G401.6 (cell line): Measurements from ENCODE around the gene FASTKD3.
A peak's percentile ranks its signal among the peaks of the same experiment; 100 is the strongest.

ENCODE experiments used
- FAIRE-seq: peaks from 2 replicates; lab custom pipeline; 2012; peaks lifted over from hg19 to GRCh38; lab: Jason Lieb, UNC

The FASTKD3 gene

DNA sequence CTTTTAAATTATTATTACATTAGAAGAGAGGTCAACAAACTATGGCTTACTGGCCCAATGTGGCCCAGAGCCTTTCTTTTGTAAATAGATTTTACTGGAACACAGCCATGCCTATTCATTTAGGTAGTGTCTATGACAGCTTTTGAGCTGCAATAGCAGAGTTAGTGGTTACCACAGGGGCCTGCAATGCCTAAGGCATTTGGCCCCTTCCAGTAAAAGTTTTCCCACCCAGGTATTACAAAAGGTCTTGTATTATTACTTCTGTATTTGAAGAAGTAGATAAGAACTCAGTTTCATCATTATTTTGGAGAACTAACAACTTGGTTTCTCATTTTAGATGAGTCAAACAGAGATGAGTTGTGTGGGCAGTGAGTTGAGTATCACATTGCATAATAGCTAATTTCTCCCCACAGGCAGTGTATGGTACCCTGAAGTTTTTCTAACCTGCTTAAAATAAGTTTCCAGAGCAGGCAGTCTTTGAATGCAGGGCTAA is 9.6 kb upstream of the FASTKD3 start:
- no peak for FAIRE-seq

DNA sequence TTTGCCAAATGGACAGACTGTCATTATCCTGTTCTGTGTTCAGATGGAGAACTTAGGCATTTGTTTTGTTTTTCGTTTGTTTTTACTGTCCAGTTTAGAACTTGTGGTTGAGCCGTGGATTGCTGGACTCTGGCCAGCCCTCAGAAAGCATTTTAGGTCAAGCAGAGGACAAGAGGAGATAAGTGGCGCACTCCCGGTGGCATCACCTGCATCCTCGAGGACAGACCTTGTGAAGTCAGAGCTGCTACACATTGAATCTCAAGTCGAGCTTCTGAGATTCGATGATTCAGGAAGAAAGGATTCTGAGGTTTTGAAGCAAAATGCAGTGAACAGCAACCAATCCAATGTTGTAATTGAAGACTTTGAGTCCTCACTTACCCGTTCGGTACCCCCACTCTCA is 9.0 kb upstream of the FASTKD3 start:
- FAIRE-seq: no peak

DNA sequence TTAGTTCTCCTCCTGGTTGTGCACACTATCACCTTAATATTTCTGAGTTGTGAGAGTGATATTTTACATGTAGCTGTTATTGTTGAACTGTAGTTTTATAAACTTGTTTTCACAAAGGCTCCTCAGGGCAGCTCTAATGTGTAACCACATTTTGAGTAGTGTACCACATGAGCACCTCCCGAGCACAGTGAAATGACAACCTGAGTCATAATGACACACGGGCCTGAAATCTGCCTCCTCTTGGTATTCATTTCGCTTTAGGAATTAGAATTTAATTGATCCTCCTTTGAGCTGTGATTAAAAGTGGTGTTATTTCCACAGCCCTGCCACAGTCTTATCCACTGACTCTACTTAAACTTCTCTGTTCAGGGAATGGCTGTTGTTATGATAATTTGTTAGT is 8.0 kb upstream of the FASTKD3 start:
- no peak for FAIRE-seq

DNA sequence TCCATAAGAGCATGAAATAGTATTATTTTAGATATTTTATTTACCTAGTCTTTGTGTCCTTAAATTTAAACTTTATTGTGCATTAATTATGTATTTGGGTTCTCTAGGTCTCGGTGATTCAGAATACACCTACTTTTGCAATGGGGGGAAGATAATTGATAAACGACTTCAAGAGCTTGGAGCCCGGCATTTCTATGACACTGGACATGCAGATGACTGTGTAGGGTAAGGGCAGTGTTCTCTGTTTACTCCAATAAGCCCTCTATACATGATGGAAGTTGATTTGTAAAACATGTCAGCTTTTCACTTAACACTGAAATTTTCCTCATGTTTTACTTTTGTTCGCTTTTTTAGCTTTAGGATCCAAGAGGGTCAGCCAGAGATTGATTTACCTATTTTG is 6.3 kb upstream of the FASTKD3 start:
- no peak for FAIRE-seq

DNA sequence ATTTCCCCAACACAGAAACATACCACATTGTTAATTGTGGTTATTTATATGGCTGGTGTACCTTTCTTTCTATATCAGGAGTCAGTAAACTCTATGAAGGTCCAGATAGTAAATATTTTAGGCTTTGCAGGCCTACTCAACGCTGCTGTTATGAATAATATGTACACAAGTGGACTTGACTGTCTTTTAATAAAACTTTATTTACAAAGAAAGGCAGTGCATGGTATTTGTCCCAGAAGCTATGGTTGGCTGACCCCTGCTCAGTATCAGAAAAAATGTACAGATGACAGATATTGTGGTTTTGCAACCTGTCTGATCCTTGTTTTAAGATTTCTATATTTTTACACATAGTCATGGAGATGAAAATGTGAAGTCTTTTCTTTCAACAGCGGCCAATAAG is 5.8 kb upstream of the FASTKD3 start:
- FAIRE-seq: no peak

DNA sequence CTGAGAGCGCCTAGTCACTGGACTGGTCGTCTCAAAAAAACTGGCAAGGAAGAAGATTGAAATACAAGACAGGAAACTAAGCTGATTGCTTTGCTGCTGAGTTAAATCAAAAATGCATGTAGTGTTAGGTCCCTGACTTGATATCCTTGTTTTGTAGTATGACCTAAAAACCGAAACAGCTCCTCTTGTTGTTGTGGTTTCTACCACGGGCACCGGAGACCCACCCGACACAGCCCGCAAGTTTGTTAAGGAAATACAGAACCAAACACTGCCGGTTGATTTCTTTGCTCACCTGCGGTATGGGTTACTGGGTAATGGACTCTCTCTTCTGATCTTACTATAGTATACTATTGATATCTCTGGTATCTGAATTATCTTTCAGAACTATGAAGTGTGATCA is 4.4 kb upstream of the FASTKD3 start:
- FAIRE-seq: no peak

DNA sequence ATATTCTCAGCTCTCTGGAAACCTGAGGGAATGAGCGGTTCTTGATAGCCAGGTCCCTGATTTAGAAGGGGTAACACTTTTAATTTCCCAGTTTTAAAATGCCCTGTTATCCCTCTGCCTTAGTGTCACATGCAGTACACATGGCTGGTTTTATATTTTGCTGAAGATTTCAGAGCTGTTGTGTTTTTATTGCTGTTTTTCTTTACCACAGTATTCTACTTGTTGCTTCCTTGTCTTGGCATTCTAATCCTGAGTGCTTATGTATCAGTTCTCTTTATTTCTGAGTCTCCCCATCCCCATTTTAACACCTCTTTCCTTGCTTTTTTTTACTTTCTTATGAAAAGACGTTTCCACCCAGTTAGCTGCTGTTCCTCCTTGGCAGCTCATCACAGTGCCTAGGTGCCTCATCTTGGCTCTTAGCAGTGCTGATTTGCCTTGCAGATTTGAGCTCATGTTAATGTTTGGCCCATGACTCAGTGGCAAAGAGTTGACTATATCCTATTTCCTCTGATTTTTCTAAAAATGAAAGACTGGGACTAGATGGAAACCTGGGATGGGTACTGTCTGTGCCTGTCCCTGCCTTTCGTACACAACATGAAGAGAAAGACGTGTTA is 3.8 kb upstream of the FASTKD3 start:
- no peak for FAIRE-seq

DNA sequence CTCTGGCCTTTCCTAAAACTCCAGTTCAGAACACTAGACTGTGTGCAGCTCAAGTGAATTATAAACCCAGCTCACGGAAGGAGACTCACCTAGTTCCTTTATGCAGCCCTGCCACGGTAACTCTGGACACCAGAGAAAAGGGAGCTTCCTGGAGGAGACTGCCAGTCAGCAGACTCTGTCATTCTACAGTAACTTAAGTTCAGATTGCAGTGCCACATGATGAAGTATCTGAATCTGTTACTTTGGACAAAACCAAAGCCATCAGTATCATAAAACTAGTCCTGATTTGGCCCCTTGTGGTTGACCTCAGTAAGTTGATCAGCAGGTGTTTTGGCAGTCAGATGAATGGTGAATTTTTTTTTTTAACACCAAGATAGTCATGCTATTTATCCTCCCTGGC is 2.8 kb upstream of the FASTKD3 start:
- no peak for FAIRE-seq

DNA sequence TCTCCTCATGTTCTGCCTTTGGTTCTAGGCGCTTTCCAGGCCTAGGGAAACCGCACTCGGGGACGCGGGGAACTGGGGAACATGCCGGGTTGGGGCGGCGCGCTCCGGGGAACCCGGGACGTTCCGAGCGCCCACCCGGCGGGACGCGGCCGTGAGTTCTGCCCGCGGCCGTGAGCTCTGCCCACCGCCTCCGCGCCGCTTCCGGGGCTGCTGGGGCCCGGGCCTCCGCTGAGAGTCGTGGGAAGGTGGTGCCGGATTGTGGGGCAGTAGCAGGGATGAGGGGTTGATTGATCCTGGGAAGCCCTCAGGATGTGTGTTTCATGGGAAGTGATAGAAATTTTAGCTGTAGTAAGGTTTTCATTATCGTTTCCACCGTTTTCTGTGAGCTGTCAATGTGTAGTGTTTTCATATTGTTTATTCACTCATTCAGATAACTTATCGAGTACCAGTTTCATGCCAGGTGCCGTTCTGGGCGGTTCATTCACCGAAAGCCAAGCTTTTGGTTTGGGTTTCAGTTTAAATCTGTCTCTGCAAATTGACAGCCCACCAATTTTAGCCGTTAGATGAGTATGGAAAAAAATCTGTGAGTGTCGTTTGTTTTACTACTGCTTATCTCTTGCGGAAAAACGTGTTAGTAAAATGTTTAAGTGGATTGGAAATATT is 774 bp upstream of the FASTKD3 start:
- no peak for FAIRE-seq

DNA sequence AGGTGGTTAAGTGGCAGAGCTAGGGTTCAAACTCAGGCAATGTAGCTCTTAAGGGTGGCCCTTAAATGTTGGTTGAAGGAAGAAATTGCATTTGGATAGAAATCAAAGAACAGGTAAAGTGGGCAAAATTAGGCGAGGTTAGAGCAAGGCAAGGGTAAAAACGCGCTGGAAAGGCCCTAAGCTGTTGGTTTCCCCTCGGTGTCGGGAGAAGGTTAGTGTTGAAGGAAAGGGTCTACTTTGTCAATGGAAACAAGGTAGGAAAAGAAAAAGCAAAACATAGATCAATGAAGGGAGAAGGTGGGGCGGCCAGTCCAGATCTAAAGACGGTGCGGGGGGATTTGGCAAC is 431 bp downstream of the FASTKD3 start:
- FAIRE-seq: no peak

DNA sequence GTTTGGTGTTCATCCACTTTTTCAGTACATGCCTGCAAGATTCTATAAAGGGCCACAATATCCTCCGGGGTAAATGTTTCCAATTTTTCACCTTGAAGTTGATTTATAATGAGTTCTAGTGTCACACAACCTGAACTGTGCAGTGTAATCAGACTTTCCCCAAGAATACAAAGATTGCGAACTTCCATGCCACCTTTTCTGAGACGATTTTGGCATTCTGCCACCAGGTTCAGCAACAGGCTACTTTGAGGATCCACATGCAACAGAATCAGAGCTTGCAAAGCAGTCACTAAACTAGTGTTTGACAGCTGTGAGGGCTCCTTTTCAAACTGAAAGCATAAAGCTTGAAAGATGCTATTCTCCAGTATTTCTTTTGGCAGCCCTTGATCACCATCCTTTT is 1.6 kb downstream of the FASTKD3 start:
- no peak for FAIRE-seq

DNA sequence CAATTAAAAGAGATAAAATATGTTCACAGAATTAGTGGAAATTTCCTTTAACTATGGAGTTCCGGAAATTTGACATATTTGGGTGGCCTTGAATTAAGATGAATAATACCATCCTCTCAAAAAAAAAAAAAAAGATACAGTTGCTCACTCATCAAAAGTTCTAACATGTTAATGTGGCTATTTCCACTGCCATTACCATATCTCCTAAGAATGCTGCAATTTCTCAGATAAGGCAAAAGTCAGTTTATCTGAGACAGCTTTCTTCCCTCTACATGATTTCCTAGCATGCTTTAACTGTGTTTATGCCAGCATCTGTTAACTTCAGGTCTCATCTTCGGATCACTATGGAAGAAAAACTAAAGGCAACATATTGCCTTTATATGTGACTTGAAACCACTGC is 2.6 kb downstream of the FASTKD3 start:
- no peak for FAIRE-seq

DNA sequence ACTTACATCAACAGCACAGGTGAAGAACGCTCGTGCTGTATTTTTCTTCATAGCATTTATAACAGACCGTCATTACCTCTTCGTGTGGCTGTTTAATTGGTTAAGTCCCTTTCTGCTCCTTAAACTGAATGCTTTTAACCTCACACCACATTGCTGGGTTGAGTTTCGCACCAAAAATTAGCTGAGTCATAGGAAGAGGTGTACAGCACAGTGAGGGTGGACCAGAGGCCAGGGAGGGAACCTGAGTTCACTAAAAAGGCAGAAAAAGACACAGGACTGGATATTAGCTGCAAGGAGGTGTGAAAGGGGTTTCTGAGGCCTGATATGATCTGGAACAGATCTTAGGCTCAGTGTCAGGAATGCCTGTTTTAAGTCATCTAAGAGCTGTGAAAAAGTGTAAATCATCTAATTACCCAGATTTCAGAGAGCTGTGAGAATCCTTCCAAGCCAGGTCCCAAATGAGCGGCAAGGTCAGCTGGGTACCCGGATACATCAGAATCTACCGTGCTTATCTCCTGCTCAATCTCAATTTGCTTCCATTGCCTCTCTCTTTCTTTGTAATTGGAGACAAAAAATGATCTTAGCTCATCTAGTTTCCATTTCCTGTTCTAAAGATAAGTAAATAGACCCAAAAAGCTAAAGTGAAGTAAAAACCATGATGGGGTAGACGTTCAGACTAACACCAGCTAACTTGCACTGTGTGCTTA is 10.8 kb downstream of the FASTKD3 start:
- FAIRE-seq: no peak

DNA sequence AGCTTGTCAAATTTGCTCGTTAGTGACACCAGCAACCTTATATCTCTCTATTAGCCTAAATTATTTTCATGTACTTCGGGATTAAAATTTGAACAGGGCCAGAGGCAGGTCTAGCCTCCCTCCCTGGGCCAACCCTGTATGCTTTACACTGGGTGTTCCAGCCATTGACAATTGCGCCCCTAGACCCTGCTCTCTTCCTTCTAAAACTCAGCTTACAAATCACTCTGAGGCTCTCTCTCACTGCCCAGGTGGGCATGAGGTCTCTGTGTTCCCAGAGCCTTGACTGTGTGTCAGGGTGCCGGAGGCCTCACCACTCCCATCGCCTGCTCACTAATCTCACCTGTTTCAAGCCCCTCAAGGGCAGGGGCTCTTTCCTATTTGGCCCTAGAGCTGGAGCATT is 11.5 kb downstream of the FASTKD3 start:
- FAIRE-seq: no peak

DNA sequence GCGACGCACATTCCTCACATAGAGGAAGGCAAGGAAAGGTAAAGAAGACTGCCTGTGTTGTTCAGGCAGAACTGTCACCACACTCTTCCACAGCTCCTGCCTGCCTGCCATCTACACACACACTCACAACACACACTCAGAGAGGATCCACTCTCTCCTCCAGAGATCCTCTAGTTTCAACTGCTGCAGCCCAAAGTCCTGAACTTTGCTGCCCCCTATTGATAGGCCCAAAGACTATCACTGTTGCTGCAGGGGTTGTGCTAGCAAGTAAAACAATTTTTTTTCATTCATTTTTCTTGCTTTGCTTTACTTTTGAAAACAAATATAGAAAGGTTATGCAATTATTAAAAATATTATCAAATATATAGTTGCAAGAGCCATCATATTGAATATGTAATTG is 12.0 kb downstream of the FASTKD3 start:
- FAIRE-seq: peak; percentile 47

DNA sequence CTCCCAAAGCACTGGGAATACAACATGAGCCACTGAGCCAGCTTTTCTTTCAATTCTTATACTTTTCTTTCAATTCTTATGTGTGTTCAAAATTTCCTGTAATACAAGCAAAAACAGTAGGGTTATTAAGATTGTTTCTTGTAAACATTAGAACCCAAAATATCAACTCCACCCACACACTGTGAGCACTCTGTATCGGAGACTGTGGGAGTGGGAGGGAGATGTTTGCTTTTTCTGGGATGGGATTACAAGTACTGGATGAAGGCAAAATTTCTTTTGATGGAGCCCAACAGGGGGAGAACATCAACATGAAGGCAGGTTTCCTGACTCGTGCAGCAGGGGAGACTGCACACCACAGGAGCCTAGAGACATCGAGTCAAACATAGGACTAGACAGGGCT is 13.2 kb downstream of the FASTKD3 start:
- no peak for FAIRE-seq

DNA sequence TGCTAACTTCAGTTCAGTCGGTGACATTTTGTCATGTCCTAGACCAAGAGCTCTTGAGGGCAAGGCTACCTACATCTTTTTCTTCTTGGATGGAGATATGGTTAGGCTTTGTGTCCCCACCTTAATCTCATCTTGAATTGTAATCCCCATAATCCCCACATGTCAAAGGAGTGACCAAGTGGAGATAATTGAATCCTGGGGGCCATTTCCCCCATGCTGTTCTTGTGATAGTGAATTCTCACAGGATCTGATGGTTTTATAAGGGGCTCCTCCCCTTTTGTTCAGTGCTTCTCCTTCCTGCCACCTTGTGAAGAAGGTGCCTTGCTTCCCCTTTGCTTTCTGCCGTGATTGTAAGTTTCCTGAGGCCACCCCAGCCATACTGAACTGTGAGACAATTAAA is 15.8 kb downstream of the FASTKD3 start:
- no peak for FAIRE-seq

DNA sequence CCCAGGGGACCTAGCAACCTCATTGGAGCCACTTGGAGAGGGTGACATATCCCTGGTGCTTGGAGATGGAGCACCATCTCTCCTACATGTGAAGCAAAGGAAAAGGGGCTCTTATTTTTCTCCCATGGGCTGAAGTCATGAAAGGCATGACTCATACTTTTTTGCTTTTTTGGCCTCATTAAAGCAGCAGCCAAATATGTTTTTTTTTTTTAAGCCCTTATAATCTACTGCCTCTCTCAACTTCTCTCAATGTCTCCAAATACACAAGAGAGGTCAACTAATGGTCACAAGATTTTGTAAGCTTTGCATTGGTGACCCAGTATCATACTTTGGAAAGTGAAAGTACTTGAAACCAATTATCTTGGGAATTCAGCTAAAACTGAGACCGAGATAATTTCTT is 16.3 kb downstream of the FASTKD3 start:
- no peak for FAIRE-seq

DNA sequence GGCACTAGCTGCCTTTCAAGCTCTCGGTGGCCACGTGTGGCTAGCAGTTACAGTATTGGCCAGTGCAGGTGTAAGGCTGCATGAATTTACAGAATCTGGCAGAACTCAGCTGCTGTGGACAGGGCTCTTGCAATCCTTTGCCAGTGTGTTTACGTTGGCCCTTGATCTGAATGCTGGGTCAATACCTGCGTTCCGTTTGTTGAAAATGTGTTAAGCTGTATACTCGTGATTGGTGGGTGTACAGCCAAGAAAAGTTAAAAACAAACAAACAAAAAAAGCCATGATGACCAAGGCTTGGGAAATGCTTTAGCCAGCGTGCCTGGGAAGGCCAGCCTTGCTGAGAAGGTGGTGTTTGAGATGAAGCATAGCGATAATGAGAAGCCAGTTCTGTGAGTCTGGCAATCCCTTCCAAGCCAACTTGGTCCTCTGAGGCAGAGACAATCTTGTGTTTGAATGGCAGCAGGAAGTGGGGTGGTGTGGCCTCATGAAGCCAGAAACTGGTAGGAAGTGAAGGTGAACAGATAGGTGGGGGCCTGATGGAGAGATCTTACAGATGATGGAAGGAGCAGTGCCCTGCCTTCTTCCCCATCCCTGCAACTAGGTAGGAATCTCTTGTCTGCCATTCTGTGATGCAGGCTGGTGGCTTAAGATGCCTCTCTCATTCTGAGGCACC is 17.1 kb downstream of the FASTKD3 start:
- FAIRE-seq: no peak

DNA sequence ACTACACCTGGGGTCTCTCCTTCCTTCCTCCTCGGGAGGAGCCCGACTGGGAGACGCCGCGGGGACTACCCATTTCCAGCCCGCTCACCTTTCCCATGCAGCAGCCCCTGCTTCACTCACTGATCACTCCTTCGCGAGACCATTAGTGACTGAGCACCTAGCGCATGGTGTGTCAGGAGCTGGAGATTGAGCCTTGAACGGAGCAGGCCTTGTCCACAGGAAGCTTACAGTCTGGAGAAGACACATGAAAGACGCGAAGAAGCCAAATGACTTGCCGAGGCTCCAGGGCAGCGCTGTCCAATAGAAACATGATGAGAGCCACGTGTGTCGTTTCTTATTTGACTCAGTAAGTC is 17.6 kb downstream of the FASTKD3 start:
- no peak for FAIRE-seq

DNA sequence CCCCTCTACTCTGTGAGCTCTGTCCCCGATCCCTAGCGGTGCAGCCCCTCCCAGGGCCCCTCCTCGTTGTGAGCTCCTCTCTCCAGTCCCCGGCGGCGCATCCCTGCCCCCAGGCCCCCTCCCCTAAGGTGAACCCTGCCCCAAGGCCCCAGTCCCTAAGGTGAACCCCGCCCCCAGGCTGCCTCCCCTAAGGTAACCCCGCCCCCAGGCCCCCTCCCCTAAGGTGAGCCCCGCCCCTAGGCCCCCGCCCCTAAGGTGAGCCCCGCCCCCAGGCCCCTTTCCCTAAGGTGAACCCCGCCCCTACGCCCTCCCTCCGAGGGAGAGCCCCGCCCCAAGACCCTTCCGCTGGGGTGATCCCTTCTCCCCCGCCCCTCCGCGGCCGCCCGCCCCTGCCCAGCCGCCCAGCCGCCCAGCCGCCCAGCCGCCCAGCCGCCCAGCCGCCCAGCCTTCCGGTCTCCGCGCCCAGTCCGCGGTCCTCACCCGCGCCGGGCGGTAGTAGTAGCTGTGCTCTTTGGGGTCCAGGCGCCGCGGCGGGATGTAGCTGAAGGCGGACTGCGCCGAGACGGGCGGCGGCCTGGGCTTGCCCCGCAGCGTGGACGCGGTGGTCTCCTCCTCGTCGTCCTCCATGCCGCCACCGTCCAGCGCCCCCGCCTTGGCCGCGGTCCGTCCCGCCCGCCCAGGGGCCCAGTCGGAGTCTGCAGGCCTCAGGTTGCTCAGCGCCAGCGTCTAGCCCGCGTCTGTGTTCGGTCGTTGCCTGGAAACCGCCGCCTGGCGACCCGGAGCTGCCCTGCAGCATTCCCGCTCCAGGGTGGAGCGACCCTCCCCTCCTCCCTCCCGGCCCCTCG is 18.2 kb downstream of the FASTKD3 start, which contains the start of gene CFAP90:
Gene CFAP90, minus strand, starts transcription at position 739 of the 845 bp plus-strand sequence. Its CDS starts 112 bp downstream, at position 627.
- no peak for FAIRE-seq

DNA sequence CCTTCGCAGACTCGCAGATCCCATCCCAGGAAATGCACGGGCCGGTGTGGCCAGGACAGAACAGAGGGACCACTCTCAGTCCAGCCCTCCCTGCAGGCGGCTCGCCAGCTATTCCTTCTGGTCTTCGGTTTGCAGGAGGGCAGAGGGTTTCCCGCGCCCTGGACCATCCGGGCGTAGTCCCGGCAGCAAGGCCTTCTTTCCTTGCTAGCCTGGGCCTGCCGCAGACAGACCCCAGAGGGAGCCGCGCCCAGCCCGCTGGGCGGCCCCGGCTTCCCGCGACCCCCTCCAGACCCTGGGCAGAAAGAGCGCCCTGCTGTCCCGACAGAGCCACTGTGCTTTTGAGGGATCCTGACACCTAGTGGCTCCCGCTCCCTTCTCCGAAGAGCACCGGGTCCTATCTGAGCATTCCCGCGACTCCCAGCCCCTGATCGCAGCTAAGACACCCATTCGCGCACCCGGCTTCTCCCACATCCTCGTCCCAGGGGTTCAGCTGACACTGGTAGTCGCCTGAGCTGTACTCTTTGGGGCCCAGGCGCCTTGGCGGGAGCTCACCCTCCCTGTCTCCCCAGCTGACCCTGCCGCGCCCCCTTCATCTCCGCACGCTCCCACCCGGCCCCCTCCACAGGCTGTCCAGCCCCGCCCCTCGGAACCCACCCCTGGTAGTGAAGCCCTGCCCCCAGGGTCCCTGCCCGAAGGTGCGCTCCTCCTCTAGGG is 19.0 kb downstream of the FASTKD3 start:
- no peak for FAIRE-seq
